Stimulated activated CD4-positive, alpha-beta T cell treated with anti-CD3 and anti-CD28 coated beads, TNF-alpha, amount 100 ng/mL, for 24 hours (primary cell): ENCODE data around the gene KLHL12.

ENCODE experiments used
- DNase-seq, 3 experiments: peaks; one replicate each; pipeline ENCODE4 v3.0.0-alpha.2; 2020; ENCODE audit warnings: low read depth in 3 of 3

KLHL12 gene

DNA sequence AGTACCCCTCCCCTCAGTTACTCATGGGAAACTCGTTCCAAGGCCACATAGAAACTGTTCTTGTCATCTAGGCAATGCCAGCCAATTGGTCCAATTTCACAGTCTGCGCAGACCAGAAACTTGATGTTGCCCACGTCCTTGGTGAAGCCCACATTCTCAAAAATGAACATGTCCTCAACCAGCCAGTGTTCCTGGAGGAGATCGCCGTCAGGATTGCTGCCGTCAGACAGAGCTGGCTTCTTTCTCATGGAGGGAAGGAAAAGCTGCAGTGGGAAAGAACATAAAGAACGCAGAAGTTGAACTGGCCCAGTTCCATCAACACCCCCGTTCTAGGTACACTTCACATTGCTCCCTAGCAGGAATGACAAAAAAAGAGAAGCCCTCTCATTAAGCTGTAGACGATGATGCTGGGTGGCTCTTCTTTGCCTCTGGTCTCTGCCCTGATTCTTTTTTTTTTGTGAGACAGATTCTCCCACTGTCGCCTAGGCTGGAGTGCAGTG lies 46.0 kb downstream of the KLHL12 start:
- DNase-seq = no peak

DNA sequence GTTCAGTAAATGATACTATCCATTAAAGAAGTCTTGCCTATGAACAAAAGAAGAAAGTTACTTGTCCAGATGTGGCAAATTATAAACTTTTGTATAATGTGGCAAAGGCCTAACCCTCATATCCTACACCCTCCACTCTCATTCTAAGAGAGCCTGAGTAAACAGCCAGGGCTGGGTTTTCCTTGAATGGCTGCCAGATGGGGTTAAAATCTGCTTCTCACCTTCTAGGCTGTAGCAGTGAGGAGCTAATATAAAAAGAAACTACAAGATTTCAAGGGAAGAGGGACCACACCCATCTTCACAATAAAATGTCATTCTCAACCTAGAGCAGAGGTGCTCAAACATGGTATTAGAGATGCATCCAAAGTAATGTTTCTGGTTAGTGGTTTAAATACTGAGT lies 47.0 kb downstream of the KLHL12 start:
- DNase-seq = no peak

- DNase-seq = no peak
These were observed 47.9 kb downstream of the KLHL12 start for GRCh38 chr1:202879128-202879527.

GRCh38 chr1:202873026-202873425 lies 54.0 kb downstream of the KLHL12 start:
- DNase-seq = no peak

- DNase-seq = no peak
These were observed 55.7 kb downstream of the KLHL12 start for GRCh38 chr1:202871367-202871766.

DNA sequence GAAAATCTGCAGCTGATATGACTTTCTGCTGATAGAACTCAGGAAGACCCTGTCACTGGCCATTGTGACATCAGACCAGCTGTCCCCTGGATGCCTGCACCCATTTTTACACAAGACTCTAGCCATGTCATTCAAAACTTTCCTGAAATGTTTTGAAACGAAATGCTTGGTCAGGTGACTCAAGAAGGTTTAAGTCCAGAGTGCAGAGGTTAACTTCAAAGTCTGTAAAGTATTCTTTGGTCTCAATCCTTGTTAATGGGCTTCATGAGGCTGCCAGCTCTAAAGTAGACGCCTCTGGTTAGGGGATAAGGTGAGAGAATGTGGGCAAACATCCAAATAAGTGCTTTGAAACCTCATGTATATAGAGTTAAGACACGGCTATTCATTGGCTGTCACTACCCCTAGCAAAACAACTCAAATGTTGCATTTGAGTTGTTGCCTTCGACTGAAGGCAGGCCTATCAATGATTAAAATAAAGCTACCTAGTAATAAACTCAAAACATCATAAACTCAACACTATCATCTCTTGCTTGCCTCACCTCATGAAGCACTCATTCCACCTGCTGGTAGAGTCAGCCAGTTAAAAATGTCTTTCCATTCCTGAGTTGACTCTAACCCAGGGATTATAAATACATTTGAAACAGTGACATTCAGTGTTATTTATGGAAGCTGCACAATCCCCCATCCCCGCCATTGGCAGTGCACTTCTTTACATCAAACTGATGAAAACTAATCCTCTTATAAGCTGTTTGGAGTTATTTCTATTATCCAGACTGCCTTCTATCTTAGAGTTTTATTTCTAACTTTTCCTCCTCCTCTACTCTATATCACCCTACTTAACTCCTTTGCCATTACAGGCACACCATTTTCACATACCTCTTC lies 64.1 kb downstream of the KLHL12 start:
- no peak for DNase-seq

DNA sequence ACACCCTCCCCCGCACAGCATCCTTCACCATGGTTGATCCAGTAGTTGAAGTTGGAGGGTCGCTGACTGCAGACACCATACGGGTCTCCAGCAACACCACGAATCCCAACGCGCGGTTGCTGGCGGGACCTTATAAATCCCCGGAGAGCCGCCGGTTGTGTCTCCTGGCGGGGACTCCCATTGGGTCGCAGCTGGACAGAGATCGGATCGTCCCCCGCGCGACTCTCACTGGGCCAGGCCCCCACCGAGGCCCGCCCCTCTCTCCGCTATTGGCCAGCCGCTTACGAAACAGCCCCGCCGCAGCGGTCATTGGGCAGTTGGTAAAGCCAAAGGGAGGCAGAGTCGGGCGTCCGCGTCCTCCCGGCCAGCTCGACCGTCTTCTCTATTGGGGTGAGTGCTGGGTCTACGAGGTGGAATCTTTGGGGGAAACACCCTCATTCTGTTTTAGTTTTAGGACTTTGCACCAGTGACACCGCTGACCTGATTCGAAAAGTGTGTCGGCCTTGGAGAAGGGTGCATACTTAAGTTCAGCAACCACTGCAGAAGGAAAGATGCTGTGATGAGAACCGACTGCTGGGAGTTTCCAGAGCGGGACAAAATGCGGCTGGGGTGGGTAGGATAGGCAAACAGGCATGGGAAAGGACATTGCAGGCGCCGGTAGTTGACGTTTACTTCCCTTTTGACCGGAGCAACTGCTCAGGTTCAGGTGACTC lies 65.5 kb downstream of the KLHL12 start:
- DNase-seq = peak; percentile 7 to 37 (median 7)

GRCh38 chr1:202860744-202861419 lies 66.2 kb downstream of the KLHL12 start:
- peak in 1 of 3 experiments; percentile 31 for DNase-seq

DNA sequence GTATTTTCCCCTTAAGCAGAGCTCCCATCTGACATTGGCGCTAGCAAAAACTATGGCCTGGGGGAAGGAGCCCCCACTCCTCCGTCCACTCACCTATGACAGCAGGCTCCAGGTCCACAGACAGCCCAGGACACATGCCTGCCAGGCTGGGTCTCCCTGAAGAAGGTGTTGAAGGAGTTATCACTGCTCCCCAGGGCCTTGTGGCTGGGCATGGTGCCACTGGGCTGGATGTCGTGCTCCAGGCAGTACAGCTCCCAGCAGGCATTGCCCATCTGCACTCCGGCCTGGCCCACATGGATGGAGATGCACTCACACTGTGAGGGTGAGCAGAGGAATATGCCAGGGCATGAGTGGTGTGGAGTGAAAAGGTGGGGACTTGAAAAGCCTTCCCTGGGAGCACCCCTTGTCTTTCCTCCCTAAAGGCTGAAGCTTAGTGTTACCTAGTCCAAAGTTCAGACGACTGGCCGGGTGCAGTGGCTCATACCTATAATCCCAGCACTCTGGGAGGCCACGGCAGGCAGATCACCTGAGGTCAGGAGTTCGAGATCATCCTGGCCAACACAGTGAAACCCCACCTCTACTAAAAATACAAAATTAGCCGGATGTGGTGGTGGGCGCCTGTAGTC lies 68.1 kb downstream of the KLHL12 start:
- no peak for DNase-seq

DNA sequence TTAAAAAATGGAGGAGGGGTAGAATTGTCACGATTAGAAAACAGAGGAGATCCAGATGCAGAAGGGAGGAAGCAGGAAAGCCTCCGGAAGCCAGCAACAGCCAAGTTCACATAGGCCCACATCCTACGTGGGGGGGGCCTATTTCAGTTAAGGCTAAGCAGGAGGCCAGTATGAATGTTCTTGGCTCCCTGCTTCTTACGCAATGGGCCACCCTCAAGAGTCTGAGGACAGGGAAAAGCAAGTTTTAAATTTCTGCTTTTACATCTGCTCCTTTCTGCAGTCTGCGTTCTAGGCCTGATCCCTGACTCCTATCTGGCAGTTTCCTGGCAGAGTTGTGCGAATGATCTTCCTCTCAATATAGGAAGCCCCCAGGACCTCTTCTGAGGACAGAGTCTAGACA lies 68.7 kb downstream of the KLHL12 start:
- no peak for DNase-seq

- DNase-seq = no peak
These were observed 69.9 kb downstream of the KLHL12 start for GRCh38 chr1:202857136-202857610.

DNA sequence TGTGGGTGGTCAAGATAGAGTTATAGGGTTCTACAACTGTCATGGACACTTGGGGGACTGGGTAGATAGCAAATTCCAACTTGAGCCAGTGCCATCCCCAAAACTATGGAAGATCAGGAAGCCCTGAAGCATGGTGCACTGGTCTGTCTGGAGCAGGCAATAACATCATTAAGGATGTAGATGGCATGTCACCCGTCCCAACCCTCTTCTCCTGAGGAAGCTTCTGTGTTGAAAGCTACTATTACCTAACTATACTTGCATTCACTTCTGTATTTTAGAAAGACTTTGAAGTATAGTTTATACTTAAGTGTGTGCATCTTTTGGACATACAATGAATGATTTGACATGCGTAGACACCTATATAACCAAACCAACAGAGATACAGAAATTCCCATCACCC lies 71.0 kb downstream of the KLHL12 start:
- DNase-seq = no peak

- no peak for DNase-seq
These were observed 72.2 kb downstream of the KLHL12 start for GRCh38 chr1:202854787-202855186.

DNA sequence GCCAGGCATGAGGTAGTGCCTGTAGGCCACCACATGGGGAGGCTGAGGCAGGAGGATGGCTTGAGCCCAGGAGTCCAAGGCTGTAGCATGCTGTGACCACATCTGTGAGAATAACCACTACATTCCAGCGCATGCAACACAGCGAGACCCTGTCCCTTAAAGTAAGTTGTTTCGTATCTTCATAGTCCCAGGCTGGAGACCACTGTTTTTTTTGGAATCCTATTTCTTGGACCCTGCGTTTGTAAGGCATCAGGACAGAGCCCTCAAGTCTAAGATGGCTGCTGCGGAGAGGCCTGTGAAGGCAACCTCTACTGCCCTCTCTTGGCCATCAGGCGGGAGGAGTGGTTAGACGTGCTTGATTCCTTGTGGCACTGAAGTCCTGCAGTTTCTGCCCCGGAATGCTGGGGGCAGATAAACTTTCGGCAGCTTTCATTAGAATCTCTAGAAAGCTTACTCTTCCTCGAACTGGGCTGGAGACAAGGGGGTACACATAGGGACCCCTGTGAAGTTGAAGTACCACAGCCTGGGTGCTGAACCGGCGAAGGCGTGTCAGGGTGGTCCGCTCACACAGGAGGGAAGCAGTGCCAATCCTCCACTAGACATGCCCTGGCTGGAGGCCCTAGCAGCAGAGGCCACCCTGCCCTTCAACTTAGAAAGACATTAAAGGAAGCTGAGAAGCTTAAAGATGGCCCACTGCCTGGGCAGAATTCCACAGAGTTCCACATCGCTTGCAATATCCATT lies 74.7 kb downstream of the KLHL12 start:
- peak in 1 of 3 experiments; percentile 41 for DNase-seq

- DNase-seq = no peak
These were observed 76.3 kb downstream of the KLHL12 start for GRCh38 chr1:202850593-202851362.

GRCh38 chr1:202848191-202848542 lies 78.9 kb downstream of the KLHL12 start:
- no peak for DNase-seq

DNA sequence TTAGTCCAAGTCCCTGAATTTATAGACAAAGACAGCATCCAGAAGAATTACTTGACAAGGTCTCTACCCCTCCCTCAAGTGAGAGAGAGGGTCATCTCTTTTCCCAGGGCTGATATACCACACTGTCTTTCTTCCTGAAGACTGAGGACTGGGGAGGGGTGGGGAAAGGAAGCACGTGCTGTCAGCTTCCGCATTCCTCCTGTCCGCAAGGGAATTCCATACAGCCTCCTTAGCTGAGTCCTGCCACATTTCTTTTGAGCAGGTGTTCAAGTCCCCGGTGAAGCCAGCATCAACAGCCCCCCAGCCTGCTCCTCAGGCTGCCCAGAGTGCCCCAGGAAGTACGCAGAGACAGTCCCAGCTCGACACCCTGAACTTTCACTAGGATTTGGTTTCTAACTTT lies 82.1 kb downstream of the KLHL12 start:
- no peak for DNase-seq

GRCh38 chr1:202844259-202844658 lies 82.8 kb downstream of the KLHL12 start:
- no peak for DNase-seq

- no peak for DNase-seq
These were observed 84.0 kb downstream of the KLHL12 start for GRCh38 chr1:202843081-202843480.
